CD1c-positive myeloid dendritic cell (primary cell): ENCODE data around the gene PLCXD1.
"Not testable (repeated sequence)": the region's sequence is repeated elsewhere in the genome, so short reads cannot be mapped to it uniquely, and the experiment has no call there.

Experiments used
- DNase-seq: peaks from one replicate; pipeline ENCODE4 v3.0.0-alpha.2; 2016; ENCODE audit errors: extremely low spot score

Gene PLCXD1

DNA sequence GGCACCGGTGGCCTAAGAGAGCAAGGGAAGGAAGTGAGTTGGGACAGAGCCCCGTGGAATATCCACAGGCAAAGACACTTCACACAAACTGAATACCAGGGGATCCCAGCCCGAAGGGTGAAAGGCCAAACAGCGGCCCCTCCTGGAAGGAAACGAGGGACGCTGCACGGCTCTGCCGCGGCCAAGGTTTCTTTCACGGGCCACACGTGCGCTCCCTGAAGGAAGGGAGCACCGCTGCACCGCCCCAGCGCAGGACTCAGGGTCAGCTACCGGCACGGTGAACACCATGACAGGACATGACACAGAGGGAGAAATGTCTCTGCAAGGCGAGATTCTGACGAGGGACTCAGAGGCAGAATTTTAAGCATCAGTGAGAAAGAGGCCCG, 69.0 kb downstream of the PLCXD1 start:
- no peak for DNase-seq

- DNase-seq, result no peak
These were observed 69.5 kb downstream of the PLCXD1 start for GRCh38 chrX:350534-351323.

DNA sequence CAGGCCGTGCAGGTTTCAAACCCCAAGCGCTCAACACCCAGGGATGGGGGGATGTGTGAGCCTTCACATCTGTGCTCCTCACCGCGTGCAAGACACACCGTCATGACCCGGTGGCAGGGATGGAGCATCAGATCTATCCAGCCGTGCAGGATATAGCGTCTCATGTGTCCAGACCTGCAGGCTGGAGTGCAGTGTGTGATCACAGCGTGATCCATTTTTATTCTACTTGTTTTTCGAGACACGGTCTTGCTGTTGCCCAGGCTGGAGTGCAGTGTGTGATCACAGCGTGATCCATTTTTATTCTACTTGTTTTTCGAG, 70.1 kb downstream of the PLCXD1 start:
- not testable (repeated sequence) for DNase-seq

GRCh38 chrX:351736-352135, 70.6 kb downstream of the PLCXD1 start:
- DNase-seq, result no peak

- no peak for DNase-seq
These were observed 71.0 kb downstream of the PLCXD1 start for GRCh38 chrX:352181-352580.

DNA sequence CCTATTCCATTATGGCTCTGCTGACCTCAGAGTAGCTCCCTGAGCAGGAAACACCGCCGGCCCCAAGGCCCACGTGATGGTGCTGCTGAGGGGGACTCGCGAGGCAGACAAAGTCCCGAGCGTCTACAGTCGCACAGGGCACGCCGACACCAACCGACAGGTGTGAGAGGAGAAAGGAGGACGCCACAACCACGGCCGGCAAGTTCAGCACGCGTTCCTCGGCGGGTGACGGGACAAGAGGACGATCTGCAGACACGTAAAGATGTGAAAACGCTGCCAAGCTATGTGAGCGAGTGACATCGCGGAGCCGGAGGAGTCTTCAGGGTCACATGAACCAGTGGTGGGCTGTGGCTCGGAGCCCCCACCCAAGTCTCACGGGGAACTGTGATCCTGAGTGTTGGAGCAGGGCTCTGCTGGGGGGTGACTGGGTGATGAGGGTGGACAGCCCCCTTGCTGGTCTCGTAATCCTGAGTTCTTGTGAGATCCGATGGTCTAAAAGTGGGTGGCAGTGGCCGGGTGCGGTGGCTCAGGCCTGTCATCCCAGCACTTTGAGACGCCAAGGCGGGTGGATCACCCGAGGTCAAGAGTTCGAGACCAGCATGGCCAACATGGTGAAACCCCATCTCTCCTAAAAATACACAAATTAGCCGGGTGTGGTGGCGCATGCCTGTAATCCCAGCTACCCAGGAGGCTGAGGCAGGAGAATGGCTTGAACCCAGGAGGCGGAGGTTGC, 71.6 kb downstream of the PLCXD1 start:
- DNase-seq, result no peak
